GM23248 (cell line): ENCODE measurements around the gene LCTL.

Experiments used
- EZH2 ChIP-seq: fragments of 200-600 bp; sonication (generic); IDR thresholded peaks from 2 replicates; pipeline ENCODE4 v1.6.1; 2018; ENCODE audit warnings: antibody characterized with exemption, mild to moderate bottlenecking; ENCODE audit not compliant: insufficient read depth, poor library complexity, severe bottlenecking
- EZH2phosphoT487 ChIP-seq: fragments of 200-600 bp; sonication (generic); IDR thresholded peaks from 2 replicates; pipeline ENCODE4 v1.6.1; 2018; ENCODE audit warnings: antibody characterized with exemption, moderate library complexity, mild to moderate bottlenecking, low read depth; ENCODE audit not compliant: insufficient read depth

- TF ChIP-seq EZH2 (no peak), EZH2phosphoT487 (no peak)
Measured at GRCh38 chr15:66535056-66535455, 30.7 kb downstream of the LCTL start.
